ENCODE results near the gene RABL2A. TPM values are rescaled to one million over a fixed set of nuclear protein-coding genes. Genes with fewer than 3 reads are reported as not detected.
"Not testable (repeated sequence)": the region's sequence is repeated elsewhere in the genome, so short reads cannot be mapped to it uniquely, and the experiment has no call there.

RABL2A gene
- total RNA-seq, 1 donor from 2014 or later = 13.4 TPM

DNA sequence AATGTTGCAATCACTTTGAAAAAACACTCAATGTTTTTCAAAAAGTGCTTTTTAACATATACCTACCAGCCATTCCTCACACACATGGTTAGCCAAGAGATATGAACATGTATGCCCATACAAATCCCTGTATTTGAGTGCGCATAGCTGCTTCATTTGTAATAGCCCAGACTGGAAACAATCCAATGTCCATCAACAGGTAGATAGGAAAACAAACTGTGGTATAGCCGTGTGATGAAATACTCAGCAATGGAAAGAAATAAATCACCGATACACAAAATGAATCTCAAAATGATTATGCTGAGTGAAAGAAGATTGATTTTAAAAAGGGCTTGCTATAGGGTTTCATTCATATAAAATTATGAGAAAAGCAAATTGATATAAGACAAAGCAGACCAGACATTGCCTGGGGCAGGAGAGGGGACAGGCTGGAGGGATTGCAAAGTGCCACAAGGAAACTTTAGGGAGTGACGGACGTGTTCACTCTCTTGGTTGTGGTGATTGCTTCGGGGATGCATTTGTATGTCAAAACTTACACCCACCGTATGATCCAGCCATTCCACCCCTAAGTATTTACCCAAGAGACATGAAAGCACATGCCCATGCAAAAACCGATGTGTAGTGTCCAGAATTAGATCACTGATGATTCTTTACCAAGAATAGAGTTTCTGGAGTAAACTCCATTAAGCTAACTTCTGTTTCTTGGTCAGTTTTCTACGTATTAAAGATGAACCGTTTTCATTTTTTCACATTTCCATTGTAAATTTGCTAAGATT, 36.4 kb downstream of the RABL2A start:
- not testable (repeated sequence) for H3K27me3 ChIP-seq; H3K9me3 Mint-ChIP-seq; H3F3A ChIP-seq (ENCODE audit: low read depth); H3K27ac Mint-ChIP-seq; H4K20me1 ChIP-seq (ENCODE audit: low read depth); H3K4me2 ChIP-seq; H3K79me2 ChIP-seq (ENCODE audit: low read depth); H3K27ac ChIP-seq; H3K4me3 Mint-ChIP-seq; H3K9ac ChIP-seq; H3K9me3 ChIP-seq (ENCODE audit: low read depth); H3K4me1 ChIP-seq; H3K27me3 Mint-ChIP-seq (ENCODE audit: insufficient read depth, low read depth); H3K36me3 Mint-ChIP-seq; H3K4me1 Mint-ChIP-seq; DNase-seq (ENCODE audit: low spot score); H2AFZ ChIP-seq (replicated peaks); H3K4me3 ChIP-seq; H3K36me3 ChIP-seq

DNA sequence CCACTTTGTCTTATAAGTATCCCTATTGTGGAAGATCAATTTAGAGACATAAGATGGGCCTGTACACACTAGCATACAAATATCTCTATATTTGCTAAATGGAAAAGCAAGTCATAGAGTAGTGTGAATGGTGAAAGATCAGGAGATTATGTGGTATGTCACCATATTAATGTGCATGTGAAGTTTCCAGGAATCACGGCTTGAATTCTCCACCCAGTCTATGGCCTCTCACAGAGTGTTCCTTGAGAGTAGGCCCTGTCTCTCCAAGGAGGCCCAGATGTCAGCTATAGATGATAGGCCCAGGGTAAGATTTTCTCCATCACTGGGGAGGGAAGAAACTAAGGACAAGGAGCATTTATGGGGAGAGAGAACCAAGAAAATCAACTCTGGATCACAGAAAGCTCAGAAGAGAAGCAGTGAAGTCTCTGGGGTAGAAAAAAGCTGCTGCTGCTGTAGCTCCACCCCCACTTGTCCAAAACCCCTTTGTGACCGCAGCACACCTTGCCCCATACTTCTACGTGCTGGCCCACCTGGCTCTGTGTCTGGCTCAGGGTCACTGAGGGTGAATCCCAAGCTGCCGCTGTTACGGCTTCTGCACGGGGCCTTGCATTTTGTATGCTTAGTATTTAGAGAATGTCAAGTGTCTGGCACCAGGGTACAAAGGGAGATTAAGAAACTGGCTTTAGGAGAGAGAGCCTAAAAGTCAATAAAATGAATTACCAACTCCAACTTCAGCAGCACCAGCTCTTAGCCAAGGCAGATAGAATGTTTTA, 37.9 kb downstream of the RABL2A start:
- not testable (repeated sequence) for H3K4me1 ChIP-seq; H3K27ac ChIP-seq; H4K20me1 ChIP-seq (ENCODE audit: low read depth); H3K36me3 Mint-ChIP-seq; H3K27me3 ChIP-seq; H3K9ac ChIP-seq; H3K27me3 Mint-ChIP-seq (ENCODE audit: insufficient read depth, low read depth); H3F3A ChIP-seq (ENCODE audit: low read depth); H3K4me2 ChIP-seq; H3K9me3 ChIP-seq (ENCODE audit: low read depth); H3K27ac Mint-ChIP-seq; H3K79me2 ChIP-seq (ENCODE audit: low read depth); H3K36me3 ChIP-seq; H3K4me3 ChIP-seq; DNase-seq (ENCODE audit: low spot score); H3K4me3 Mint-ChIP-seq; H3K9me3 Mint-ChIP-seq; H2AFZ ChIP-seq (replicated peaks); H3K4me1 Mint-ChIP-seq

DNA sequence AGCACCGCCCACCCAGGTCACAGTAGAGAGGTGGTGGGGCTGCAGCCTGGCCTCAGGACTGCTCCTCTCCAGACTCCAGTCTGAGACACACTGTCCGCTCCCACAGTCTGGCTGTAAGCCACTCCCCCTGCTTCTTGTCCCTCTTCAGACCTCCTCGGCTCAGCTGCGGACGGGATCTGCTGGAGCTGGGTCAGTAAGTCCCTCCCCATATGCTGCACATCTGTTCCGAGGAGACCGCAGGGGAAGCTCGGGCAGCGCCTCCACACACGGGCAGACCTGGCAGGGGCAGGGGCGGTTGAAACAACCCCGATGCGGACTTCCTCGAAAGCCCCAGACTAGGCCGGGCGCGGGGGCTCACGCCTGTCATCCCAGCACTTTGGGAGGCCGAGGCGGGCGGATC, 41.9 kb downstream of the RABL2A start:
- not testable (repeated sequence) for H3K4me3 Mint-ChIP-seq; H3K27me3 Mint-ChIP-seq (ENCODE audit: insufficient read depth, low read depth); H2AFZ ChIP-seq (replicated peaks); H3K9me3 Mint-ChIP-seq; H3K27ac Mint-ChIP-seq; H3K4me2 ChIP-seq; H3K36me3 ChIP-seq; H3K27ac ChIP-seq; H3K36me3 Mint-ChIP-seq; DNase-seq (ENCODE audit: low spot score); H3K79me2 ChIP-seq (ENCODE audit: low read depth); H3K4me1 ChIP-seq; H3F3A ChIP-seq (ENCODE audit: low read depth); H3K9me3 ChIP-seq (ENCODE audit: low read depth); H4K20me1 ChIP-seq (ENCODE audit: low read depth); H3K27me3 ChIP-seq; H3K4me3 ChIP-seq; H3K4me1 Mint-ChIP-seq; H3K9ac ChIP-seq

DNA sequence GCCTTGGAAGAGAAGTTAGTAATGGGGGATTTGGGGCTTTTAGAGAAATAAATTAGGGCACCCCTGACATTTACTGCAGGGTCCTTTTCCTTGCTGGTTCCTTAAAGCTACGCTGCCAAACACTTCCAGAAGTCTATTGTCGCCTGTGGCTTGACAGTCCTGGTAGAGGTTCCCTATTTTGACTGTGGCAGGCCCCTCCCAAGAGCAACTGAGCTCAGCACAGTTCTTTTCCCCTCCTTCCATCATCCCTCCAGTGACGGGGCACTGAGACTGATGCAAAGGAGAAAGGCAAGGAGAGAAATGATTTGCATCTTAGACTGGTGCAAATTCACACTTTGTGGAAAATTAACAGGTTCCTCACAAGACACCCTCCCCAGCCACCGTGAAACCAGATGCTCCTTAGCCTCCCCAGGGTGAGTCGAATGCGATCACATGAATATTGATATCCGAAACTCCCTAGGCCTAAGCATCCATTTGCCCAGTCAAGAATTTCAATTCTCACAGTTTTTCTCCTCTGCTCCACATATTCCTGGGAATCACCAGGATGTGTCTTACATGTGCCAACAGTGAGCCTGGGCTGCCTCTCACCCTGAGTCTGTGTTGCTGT, 45.4 kb downstream of the RABL2A start:
- Histone ChIP-seq H3K4me3 (no peak overlapping the region), H3K9ac (no peak overlapping the region), H3K27ac (no peak overlapping the region), H3F3A (ENCODE audit: low read depth) (no peaks in the 10 kb centered on the region), H3K9me3 (ENCODE audit: low read depth) (no peaks in the 10 kb centered on the region), H3K79me2 (ENCODE audit: low read depth) (no peaks in the 10 kb centered on the region), H3K27me3 (no peaks in the 10 kb centered on the region), H3K4me1 (no peaks in the 10 kb centered on the region), H3K4me2 (no peak overlapping the region), H2AFZ (replicated peaks) (peak overlapping the region; percentile 42), H3K36me3 (no peaks in the 10 kb centered on the region), H4K20me1 (ENCODE audit: low read depth) (no peaks in the 10 kb centered on the region)
- H3K9me3 Mint-ChIP-seq = no peaks in the 10 kb centered on the region
- H3K27me3 Mint-ChIP-seq (ENCODE audit: insufficient read depth, low read depth) = peaks cover 6% of the 10 kb centered on the region
- no peaks in the 10 kb centered on the region for H3K36me3 Mint-ChIP-seq
- no peak overlapping the region for H3K27ac Mint-ChIP-seq
- peaks cover 3% of the 10 kb centered on the region for H3K4me1 Mint-ChIP-seq
- H3K4me3 Mint-ChIP-seq = no peak overlapping the region
- no peak for DNase-seq (ENCODE audit: low spot score)
- TF ChIP-seq EZH2 (IDR thresholded peaks at IDR 0.05) (no peak), EZH2phosphoT487 (IDR thresholded peaks at IDR 0.05) (no peak)
- TF ChIP-seq, protein P1, sequence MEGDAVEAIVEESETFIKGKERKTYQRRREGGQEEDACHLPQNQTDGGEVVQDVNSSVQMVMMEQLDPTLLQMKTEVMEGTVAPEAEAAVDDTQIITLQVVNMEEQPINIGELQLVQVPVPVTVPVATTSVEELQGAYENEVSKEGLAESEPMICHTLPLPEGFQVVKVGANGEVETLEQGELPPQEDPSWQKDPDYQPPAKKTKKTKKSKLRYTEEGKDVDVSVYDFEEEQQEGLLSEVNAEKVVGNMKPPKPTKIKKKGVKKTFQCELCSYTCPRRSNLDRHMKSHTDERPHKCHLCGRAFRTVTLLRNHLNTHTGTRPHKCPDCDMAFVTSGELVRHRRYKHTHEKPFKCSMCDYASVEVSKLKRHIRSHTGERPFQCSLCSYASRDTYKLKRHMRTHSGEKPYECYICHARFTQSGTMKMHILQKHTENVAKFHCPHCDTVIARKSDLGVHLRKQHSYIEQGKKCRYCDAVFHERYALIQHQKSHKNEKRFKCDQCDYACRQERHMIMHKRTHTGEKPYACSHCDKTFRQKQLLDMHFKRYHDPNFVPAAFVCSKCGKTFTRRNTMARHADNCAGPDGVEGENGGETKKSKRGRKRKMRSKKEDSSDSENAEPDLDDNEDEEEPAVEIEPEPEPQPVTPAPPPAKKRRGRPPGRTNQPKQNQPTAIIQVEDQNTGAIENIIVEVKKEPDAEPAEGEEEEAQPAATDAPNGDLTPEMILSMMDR (IDR thresholded peaks at IDR 0.05) = no peak
